ENCODE results near the gene PIP5K1C.

PIP5K1C gene

DNA sequence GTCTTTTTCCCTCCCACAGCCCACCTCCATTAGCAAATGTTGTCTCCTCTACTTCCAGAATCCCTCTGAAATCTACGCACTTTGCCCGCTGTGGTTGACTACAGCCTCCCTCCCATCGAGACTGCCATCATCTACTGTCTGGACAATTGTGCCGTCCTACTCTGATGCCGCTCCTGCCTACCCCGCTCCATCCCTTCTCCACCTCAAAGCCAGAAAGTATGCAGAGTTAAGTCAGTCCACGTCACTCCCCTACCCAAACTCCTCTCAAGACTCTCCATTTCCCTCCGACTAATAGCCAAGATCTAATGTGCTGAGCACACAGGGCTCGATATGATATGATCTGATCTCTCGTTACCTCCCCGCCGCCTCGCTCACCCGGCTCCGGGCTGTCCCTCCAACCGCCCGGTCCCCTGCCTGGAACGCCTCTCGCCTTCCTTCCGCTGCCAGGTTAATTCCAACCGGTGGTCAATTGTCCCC lies 74.2 kb downstream of the PIP5K1C start:
- no peak for DNase-seq (ENCODE audit: low spot score)
- Histone ChIP-seq H3K27me3 (ENCODE audit: insufficient read depth, poor library complexity, severe bottlenecking) (no peaks in the 10 kb centered on the region), H3K36me3 (ENCODE audit: low read depth) (0 out of 2 replicates have a peak, but pooled peaks cover 4% of the 10 kb centered on the region), H3K27ac (ENCODE audit: poor library complexity, severe bottlenecking) (peak overlapping the region; percentile 59), H3K4me3 (ENCODE audit: severe bottlenecking) (peak overlapping the region; percentile 82), H3K9me3 (ENCODE audit: severe bottlenecking) (no peaks in the 10 kb centered on the region), H3K4me1 (ENCODE audit: insufficient read depth, poor library complexity, severe bottlenecking) (peaks cover 5% of the 10 kb centered on the region)
- ATAC-seq (ENCODE audit: low read depth): peak; percentile 9; the same call in 2 of the 3 replicates
- TF ChIP-seq, protein P1, sequence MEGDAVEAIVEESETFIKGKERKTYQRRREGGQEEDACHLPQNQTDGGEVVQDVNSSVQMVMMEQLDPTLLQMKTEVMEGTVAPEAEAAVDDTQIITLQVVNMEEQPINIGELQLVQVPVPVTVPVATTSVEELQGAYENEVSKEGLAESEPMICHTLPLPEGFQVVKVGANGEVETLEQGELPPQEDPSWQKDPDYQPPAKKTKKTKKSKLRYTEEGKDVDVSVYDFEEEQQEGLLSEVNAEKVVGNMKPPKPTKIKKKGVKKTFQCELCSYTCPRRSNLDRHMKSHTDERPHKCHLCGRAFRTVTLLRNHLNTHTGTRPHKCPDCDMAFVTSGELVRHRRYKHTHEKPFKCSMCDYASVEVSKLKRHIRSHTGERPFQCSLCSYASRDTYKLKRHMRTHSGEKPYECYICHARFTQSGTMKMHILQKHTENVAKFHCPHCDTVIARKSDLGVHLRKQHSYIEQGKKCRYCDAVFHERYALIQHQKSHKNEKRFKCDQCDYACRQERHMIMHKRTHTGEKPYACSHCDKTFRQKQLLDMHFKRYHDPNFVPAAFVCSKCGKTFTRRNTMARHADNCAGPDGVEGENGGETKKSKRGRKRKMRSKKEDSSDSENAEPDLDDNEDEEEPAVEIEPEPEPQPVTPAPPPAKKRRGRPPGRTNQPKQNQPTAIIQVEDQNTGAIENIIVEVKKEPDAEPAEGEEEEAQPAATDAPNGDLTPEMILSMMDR (IDR thresholded peaks at IDR 0.05; ENCODE audit: poor library complexity, severe bottlenecking): no peak

DNA sequence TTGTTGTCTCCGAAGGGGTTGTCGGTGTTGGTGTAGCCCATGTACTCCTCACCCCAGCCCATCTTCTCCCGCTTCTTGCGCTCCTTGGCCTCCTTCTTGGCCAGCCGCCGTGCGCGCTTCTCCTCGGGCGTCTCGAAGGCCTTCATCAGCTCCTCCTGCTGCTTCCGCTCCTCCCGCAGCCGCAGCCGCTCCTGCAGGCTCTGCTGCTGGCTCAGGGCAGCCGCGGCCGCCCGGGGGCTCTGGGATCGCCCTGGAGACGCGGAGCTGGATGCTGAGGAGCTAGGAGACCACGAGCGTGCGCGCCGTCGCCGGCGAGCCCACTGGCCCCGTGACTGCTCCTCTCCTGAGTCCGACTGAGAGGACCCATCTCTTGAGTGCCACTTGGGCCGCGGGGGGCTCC lies 76.6 kb downstream of the PIP5K1C start:
- H3K27me3 ChIP-seq (ENCODE audit: insufficient read depth, poor library complexity, severe bottlenecking): no peaks in the 10 kb centered on the region
- H3K9me3 ChIP-seq (ENCODE audit: severe bottlenecking): no peaks in the 10 kb centered on the region
- TF ChIP-seq, protein P1 (IDR thresholded peaks at IDR 0.05; ENCODE audit: poor library complexity, severe bottlenecking): no peak
- peaks cover 5% of the 10 kb centered on the region for H3K4me1 ChIP-seq (ENCODE audit: insufficient read depth, poor library complexity, severe bottlenecking)
- 0 out of 2 replicates have a peak, but pooled peaks cover 4% of the 10 kb centered on the region for H3K36me3 ChIP-seq (ENCODE audit: low read depth)
- no peak overlapping the region for H3K27ac ChIP-seq (ENCODE audit: poor library complexity, severe bottlenecking)
- DNase-seq (ENCODE audit: low spot score): no peak
- ATAC-seq (ENCODE audit: low read depth): no peak
- H3K4me3 ChIP-seq (ENCODE audit: severe bottlenecking): no peak overlapping the region

DNA sequence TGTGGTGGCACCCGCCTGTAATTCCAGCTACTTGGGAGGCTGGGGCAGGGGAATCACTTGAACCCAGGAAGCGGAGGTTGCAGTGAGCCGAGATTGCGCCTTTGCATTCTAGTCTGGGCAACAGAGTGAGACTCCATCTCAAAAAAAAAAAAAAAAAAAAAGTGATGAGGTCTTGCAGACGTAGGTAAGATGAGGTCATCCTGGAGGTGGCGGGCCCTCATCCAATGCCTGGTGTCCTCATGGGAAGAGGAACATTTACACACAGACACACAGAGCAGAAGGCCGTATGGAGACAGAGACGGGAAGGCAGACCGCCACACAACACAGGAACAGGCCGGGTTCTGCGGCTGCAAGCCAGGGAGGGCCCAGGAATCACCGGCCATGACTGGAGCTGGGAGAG lies 78.0 kb downstream of the PIP5K1C start:
- H3K27ac ChIP-seq (ENCODE audit: poor library complexity, severe bottlenecking): no peak overlapping the region
- ATAC-seq (ENCODE audit: low read depth) (no peak), DNase-seq (ENCODE audit: low spot score) (no peak)
- TF ChIP-seq, protein P1 (IDR thresholded peaks at IDR 0.05; ENCODE audit: poor library complexity, severe bottlenecking): no peak
- H3K4me3 ChIP-seq (ENCODE audit: severe bottlenecking): no peak overlapping the region
- no peaks in the 10 kb centered on the region for H3K9me3 ChIP-seq (ENCODE audit: severe bottlenecking)
- no peaks in the 10 kb centered on the region for H3K27me3 ChIP-seq (ENCODE audit: insufficient read depth, poor library complexity, severe bottlenecking)
- H3K4me1 ChIP-seq (ENCODE audit: insufficient read depth, poor library complexity, severe bottlenecking): peaks cover 5% of the 10 kb centered on the region
- 0 out of 2 replicates have a peak, but pooled peaks cover 4% of the 10 kb centered on the region for H3K36me3 ChIP-seq (ENCODE audit: low read depth)

DNA sequence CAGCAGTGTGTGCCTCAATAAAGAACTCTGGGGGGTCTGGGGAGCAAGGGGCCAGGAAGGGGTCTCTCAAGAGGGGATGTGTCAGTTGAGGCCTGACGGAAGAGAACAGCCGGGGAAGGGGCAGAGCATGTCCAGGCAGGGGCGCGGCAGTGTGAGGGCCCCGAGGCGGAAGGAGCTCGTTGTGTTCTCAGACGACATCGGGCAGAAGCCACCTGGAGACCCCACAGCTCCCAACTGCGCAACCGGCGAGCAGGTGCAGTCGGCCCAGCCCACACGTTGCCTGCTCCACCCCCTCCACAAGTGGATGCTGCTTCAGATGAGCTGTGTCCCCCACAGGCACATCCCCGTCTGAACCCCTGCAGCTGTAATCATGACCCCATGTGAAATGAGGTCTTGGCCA lies 78.6 kb downstream of the PIP5K1C start:
- H3K4me1 ChIP-seq (ENCODE audit: insufficient read depth, poor library complexity, severe bottlenecking): peaks cover 5% of the 10 kb centered on the region
- H3K27me3 ChIP-seq (ENCODE audit: insufficient read depth, poor library complexity, severe bottlenecking): no peaks in the 10 kb centered on the region
- ATAC-seq (ENCODE audit: low read depth) (no peak), DNase-seq (ENCODE audit: low spot score) (no peak)
- no peaks in the 10 kb centered on the region for H3K9me3 ChIP-seq (ENCODE audit: severe bottlenecking)
- no peak overlapping the region for H3K4me3 ChIP-seq (ENCODE audit: severe bottlenecking)
- H3K27ac ChIP-seq (ENCODE audit: poor library complexity, severe bottlenecking): no peak overlapping the region
- TF ChIP-seq, protein P1 (IDR thresholded peaks at IDR 0.05; ENCODE audit: poor library complexity, severe bottlenecking): no peak
- 0 out of 2 replicates have a peak, but pooled peaks cover 4% of the 10 kb centered on the region for H3K36me3 ChIP-seq (ENCODE audit: low read depth)

DNA sequence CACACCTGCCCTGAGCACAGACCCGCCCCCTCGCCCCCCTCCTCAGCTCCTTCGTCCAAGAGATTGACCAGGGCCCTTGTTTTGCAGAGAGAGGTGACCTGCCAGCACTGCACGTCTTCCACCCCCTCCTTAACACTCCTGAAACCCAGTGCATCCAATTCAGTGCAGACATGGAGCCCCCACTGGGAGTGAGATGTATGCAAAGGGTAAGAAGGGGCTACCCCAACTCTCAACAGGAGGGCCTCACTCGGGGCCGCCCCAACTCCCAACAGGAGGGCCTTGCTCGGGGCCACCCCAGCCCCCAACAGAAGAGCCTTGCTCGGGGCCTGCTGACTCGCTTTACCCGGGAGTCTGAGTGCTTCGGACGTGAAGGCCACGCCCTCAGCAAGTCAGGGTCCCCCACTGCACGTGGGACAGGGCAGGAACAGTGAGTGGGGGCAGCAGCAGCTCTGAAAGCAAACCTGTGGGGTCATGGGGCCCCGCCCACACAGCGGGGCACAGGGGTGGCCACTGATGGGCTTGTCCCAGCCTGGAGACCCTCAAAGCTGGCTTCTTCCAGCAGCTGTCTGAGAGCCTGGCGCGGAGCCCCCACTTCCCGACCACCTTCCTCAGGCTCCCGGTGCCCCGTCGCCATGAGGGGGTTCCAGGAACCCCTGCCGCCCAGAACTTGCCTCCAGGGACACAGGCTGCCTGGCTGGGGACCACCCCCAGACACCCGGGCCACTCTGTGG lies 79.3 kb downstream of the PIP5K1C start:
- Histone ChIP-seq H3K27me3 (ENCODE audit: insufficient read depth, poor library complexity, severe bottlenecking) (no peaks in the 10 kb centered on the region), H3K4me1 (ENCODE audit: insufficient read depth, poor library complexity, severe bottlenecking) (peaks cover 5% of the 10 kb centered on the region), H3K9me3 (ENCODE audit: severe bottlenecking) (no peaks in the 10 kb centered on the region), H3K4me3 (ENCODE audit: severe bottlenecking) (no peak overlapping the region), H3K27ac (ENCODE audit: poor library complexity, severe bottlenecking) (no peak overlapping the region), H3K36me3 (ENCODE audit: low read depth) (0 out of 2 replicates have a peak, but pooled peaks cover 4% of the 10 kb centered on the region)
- TF ChIP-seq, protein P1 (IDR thresholded peaks at IDR 0.05; ENCODE audit: poor library complexity, severe bottlenecking): no peak
- DNase-seq (ENCODE audit: low spot score) (no peak), ATAC-seq (ENCODE audit: low read depth) (no peak)

Data from RWPE2 (cell line).